Tibial artery (tissue), 4 donors: ENCODE results near the gene C2CD2L.
A peak's percentile ranks its signal among the peaks of the same experiment; 100 is the strongest.

Source experiments
- DNase-seq, 2 donors: peaks; one replicate each; pipeline ENCODE4 v3.0.0-alpha.2; 2019
- H3K27ac ChIP-seq, 2 donors: fragments of 200-600 bp; sonication (generic) in 1 of 2; 1 replicate in 1 of 2; 2 replicates in 1 of 2; pipeline ENCODE4 v1.5.1; 2018 to 2019; ENCODE audit warnings: mild to moderate bottlenecking in 1 of 2
- H3K27me3 ChIP-seq, 2 donors: fragments of 200-600 bp; sonication (generic) in 1 of 2; one replicate each; pipeline versions ENCODE4 v1.5.1 to v1.6.0; 2016 to 2019
- H3K36me3 ChIP-seq, 3 donors: fragments of 200-600 bp; sonication (generic) in 2 of 3; one replicate each; pipeline ENCODE4 v1.5.1; 2016 to 2019; ENCODE audit warnings: mild to moderate bottlenecking in 2 of 3
- H3K4me1 ChIP-seq, 4 donors: fragments of 200-600 bp; sonication (generic) in 2 of 4; 1 replicate in 3 of 4; 2 replicates in 1 of 4; pipeline ENCODE4 v1.5.1; 2016 to 2019
- H3K4me3 ChIP-seq, 2 donors: fragments of 200-600 bp; sonication (generic) in 1 of 2; 1 replicate in 1 of 2; 2 replicates in 1 of 2; pipeline ENCODE4 v1.5.1; 2018 to 2019; ENCODE audit warnings: mild to moderate bottlenecking in 2 of 2
- H3K9me3 ChIP-seq, 3 donors: fragments of 200-600 bp; sonication (generic) in 1 of 3; one replicate each; pipeline ENCODE4 v1.5.1; 2016 to 2019
- intact Hi-C: fragments of 100-400 bp; cut with DNase I; formaldehyde crosslinking; loops from one replicate; pipeline ENCODE4 v1.15.0; 2023; ENCODE audit warnings: low total_unique reads
- TF ChIP-seq, protein P1 (sequence below), 2 experiments: fragments of 200-600 bp in 1 of 2; fragments of 450-650 bp in 1 of 2; IDR thresholded peaks; one replicate each; pipeline ENCODE4 v1.5.1; 2017 to 2019; ENCODE audit warnings: antibody characterized with exemption in 2 of 2, mild to moderate bottlenecking in 1 of 2, moderate library complexity in 1 of 2

The C2CD2L gene

DNA sequence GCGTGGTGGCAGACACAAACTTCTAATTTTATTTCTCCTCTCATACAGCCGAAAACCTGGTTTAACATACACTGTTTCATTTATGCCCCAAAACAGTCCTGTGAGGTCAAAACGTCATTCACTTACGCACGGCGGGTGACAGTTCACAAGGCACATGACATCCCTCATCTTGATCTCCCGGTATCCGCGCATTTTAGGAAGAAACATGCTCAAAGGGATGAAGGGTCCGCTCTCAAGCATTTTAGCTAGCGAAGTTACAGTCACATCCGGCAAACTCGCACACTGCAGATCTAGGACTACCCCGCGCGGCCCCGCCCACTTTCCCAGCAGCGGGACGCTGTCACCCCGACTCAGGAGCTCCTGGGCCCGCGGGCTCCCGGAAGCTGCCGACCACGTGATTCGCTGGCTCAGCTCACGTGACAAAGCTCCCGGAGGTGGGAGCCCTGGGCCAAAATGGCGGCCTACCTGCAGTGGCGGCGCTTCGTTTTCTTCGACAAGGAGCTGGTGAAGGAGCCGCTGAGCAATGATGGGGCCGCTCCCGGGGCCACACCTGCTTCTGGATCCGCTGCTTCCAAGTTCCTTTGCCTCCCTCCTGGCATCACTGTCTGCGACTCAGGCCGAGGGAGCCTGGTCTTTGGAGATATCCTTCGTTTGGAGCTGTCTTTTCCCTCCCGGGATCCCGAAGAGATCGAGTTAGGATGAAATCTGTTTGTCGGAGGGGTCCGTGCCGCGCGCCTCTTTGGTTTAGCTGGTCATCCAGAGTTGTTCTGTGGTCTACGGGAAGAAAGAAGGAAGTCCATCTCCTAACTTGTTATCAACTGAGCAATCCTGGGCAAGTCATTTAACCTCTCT, 39.5 kb upstream of the C2CD2L start, which contains the start of gene VPS11:
Gene VPS11 (plus strand): TSS at position 448 of the 852 bp plus-strand sequence. CDS start 6 bp downstream, at position 454.
- peak within 1 kb of the TSS; percentile 69 to 81 for H3K4me3 ChIP-seq
- no peaks in the 10 kb centered on the region for H3K9me3 ChIP-seq
- peaks cover 26 to 28% (median 26%) of the 10 kb centered on the region in 3 donors for H3K36me3 ChIP-seq
- H3K4me1 ChIP-seq, result peaks cover 0 to 40% (median 28%) of the 10 kb centered on the region in 4 donors
- H3K27me3 ChIP-seq, result no peaks in the 10 kb centered on the region
- peak; percentile 97 to 99 for DNase-seq
- intact Hi-C loops, result no loop called here
- peak within 1 kb of the TSS; percentile 85 to 88 for H3K27ac ChIP-seq
- TF ChIP-seq, protein P1, sequence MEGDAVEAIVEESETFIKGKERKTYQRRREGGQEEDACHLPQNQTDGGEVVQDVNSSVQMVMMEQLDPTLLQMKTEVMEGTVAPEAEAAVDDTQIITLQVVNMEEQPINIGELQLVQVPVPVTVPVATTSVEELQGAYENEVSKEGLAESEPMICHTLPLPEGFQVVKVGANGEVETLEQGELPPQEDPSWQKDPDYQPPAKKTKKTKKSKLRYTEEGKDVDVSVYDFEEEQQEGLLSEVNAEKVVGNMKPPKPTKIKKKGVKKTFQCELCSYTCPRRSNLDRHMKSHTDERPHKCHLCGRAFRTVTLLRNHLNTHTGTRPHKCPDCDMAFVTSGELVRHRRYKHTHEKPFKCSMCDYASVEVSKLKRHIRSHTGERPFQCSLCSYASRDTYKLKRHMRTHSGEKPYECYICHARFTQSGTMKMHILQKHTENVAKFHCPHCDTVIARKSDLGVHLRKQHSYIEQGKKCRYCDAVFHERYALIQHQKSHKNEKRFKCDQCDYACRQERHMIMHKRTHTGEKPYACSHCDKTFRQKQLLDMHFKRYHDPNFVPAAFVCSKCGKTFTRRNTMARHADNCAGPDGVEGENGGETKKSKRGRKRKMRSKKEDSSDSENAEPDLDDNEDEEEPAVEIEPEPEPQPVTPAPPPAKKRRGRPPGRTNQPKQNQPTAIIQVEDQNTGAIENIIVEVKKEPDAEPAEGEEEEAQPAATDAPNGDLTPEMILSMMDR (IDR thresholded peaks at IDR 0.05), result no peak

DNA sequence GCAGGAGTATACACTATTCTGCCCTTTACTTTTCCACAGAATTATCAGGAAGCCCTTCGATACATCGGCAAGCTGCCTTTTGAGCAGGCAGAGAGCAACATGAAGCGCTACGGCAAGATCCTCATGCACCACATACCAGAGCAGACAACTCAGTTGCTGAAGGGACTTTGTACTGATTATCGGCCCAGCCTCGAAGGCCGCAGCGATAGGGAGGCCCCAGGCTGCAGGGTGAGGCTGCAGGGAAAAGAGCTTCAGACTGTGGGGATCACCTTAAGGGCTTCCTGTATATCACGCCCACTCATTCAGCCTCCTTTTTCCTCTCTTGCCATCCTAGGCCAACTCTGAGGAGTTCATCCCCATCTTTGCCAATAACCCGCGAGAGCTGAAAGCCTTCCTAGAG, 29.3 kb upstream of the C2CD2L start:
- Histone ChIP-seq H3K4me3 (no peak overlapping the region), H3K9me3 (no peaks in the 10 kb centered on the region), H3K27ac (no peak overlapping the region), H3K4me1 (no peaks in the 10 kb centered on the region), H3K36me3 (peaks cover 80 to 100% (median 96%) of the 10 kb centered on the region in 3 donors), H3K27me3 (no peaks in the 10 kb centered on the region)
- intact Hi-C loops, result no loop called here
- TF ChIP-seq, protein P1 (IDR thresholded peaks at IDR 0.05), result no peak
- no peak for DNase-seq

DNA sequence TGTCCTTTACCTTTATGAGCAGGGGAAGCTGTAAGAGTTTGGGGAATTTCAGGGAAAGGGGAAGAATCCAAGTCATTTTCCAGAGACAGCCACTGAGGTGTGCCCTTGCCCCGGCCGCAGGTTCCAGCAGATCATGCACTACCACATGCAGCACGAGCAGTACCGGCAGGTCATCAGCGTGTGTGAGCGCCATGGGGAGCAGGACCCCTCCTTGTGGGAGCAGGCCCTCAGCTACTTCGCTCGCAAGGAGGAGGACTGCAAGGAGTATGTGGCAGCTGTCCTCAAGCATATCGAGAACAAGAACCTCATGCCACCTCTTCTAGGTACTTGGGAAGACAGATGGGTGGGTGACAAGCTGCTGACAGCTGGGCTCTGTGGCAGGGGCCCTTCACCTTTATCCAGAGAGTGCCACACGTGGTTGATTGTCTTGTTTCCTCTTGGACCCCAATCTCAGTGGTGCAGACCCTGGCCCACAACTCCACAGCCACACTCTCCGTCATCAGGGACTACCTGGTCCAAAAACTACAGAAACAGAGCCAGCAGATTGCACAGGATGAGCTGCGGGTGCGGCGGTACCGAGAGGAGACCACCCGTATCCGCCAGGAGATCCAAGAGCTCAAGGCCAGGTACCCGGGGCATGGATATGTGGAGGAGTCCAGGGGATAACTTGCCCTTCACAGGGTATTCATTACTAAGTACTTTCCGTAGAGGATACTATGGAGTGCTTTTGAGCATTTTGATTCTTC, 28.3 kb upstream of the C2CD2L start:
- Histone ChIP-seq H3K4me3 (no peak overlapping the region), H3K36me3 (peaks cover 70 to 93% (median 86%) of the 10 kb centered on the region in 3 donors), H3K27ac (no peak overlapping the region), H3K27me3 (no peaks in the 10 kb centered on the region), H3K4me1 (no peaks in the 10 kb centered on the region), H3K9me3 (no peaks in the 10 kb centered on the region)
- intact Hi-C loops, result no loop called here
- TF ChIP-seq, protein P1 (IDR thresholded peaks at IDR 0.05), result no peak
- no peak for DNase-seq

DNA sequence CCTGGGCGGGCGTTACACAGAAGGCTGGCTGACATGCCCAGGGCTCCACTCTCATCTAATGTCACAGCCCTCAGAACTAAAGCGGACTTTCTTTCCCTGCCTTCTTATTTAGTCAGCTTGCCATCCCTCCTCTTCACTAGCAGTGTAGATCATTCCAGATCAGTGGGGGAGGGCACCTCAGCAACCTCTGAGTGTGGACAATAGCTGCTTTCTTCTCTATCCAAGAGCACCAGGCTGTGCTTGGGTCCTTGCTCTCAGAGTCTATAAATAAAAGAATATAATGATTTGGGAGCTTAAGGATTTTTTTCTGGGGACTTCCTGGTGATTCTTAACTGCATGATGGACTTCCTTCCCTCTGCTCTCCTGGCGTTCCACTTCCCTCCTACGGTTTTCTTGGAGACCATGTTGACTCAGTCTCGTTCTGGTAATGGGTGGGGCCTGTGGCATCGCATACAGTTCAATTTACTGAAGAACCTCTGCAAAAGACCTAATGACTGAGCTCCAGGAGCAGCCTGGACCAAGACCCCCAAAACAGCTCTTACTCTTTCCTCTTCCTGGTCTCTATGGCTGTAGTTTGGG, 25.4 kb upstream of the C2CD2L start:
- TF ChIP-seq, protein P1 (IDR thresholded peaks at IDR 0.05), result no peak
- intact Hi-C loops, result no loop called here
- H3K27ac ChIP-seq, result no peak overlapping the region
- H3K27me3 ChIP-seq, result no peaks in the 10 kb centered on the region
- peaks cover 46 to 63% (median 58%) of the 10 kb centered on the region in 3 donors for H3K36me3 ChIP-seq
- no peak overlapping the region for H3K4me3 ChIP-seq
- H3K9me3 ChIP-seq, result no peaks in the 10 kb centered on the region
- DNase-seq, result no peak
- H3K4me1 ChIP-seq, result peaks cover 5 to 15% (median 11%) of the 10 kb centered on the region in 4 donors

DNA sequence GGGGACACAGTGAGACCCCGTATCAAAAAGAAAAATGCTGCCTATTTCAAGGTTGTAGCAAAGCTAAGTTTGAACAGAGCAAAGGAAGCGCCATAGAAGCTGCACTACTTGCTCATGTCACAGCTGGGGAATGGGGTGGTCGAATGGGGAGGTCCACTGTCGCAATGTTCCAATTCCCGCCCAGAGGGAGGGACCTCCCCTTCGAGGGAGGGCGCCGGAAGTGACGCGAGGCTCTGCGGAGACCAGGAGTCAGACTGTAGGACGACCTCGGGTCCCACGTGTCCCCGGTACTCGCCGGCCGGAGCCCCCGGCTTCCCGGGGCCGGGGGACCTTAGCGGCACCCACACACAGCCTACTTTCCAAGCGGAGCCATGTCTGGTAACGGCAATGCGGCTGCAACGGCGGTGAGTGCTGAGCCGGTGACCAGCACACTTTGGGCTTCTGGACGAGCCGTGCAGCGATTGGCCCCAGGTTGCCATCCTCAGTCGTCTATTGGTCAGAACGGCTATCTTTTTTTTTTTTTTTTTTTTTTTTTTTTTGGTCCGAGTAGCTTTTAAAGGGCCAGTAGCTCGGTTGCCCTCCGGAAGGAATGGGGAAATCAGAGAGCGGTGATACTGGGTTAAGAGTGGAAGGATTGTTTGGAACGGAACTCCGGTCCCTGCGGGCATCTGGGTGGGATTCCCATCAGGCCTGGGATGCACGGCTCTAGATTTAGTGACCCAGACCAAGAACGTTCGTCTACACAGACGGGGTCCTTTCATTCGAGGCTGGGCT, 22.3 kb upstream of the C2CD2L start, which contains the start of gene HMBS:
Gene HMBS (plus strand): TSS at position 219 of the 774 bp plus-strand sequence. CDS start 153 bp downstream, at position 372.
- no peaks in the 10 kb centered on the region for H3K9me3 ChIP-seq
- intact Hi-C loops, result no loop called here
- H3K36me3 ChIP-seq, result peaks cover 15 to 33% (median 28%) of the 10 kb centered on the region in 3 donors
- H3K4me1 ChIP-seq, result peaks cover 5 to 15% (median 11%) of the 10 kb centered on the region in 4 donors
- TF ChIP-seq, protein P1 (IDR thresholded peaks at IDR 0.05), result no peak
- peak within 1 kb of the TSS; percentile 70 to 82 for H3K27ac ChIP-seq
- no peaks in the 10 kb centered on the region for H3K27me3 ChIP-seq
- H3K4me3 ChIP-seq, result peak within 1 kb of the TSS; percentile 66 to 86
- peak; percentile 92 to 98 for DNase-seq
